Activated CD8-positive, alpha-beta memory T cell treated with anti-CD3 and anti-CD28 coated beads, Interleukin-2, amount 50 U/mL, for 4 hours (primary cell): ENCODE results near the gene SNRPB.

Experiments
- DNase-seq: peaks from one replicate; pipeline ENCODE4 v3.0.0-alpha.2; 2020

The SNRPB gene

GRCh38 chr20:2473516-2473915 is 2.9 kb upstream of the SNRPB start:
- no peak for DNase-seq

- peak; percentile 58 for DNase-seq
Measured at GRCh38 chr20:2469991-2470422, 582 bp downstream of the SNRPB start.

- DNase-seq: no peak
Measured at GRCh38 chr20:2468581-2469407, 1.8 kb downstream of the SNRPB start.

GRCh38 chr20:2467412-2467811 is 3.2 kb downstream of the SNRPB start:
- no peak for DNase-seq

- no peak for DNase-seq
Measured at GRCh38 chr20:2465100-2465499, 5.5 kb downstream of the SNRPB start.

- DNase-seq: no peak
Measured at GRCh38 chr20:2463616-2464365, 6.8 kb downstream of the SNRPB start.

GRCh38 chr20:2462484-2462883 is 8.1 kb downstream of the SNRPB start:
- no peak for DNase-seq

GRCh38 chr20:2460752-2461424 is 9.7 kb downstream of the SNRPB start:
- no peak for DNase-seq

GRCh38 chr20:2459981-2460751 is 10.4 kb downstream of the SNRPB start:
- no peak for DNase-seq

- DNase-seq: no peak
Measured at GRCh38 chr20:2458919-2459499, 11.6 kb downstream of the SNRPB start.

GRCh38 chr20:2455771-2456497 is 14.7 kb downstream of the SNRPB start:
- no peak for DNase-seq

- DNase-seq: no peak
Measured at GRCh38 chr20:2453792-2454191, 16.8 kb downstream of the SNRPB start.

GRCh38 chr20:2451939-2452732 is 18.5 kb downstream of the SNRPB start:
- DNase-seq: peak; percentile 65

- no peak for DNase-seq
Measured at GRCh38 chr20:2451422-2451821, 19.2 kb downstream of the SNRPB start.

GRCh38 chr20:2449386-2449785 is 21.2 kb downstream of the SNRPB start:
- no peak for DNase-seq

- no peak for DNase-seq
Measured at GRCh38 chr20:2446845-2447244, 23.7 kb downstream of the SNRPB start.

- no peak for DNase-seq
Measured at GRCh38 chr20:2431185-2431584, 39.4 kb downstream of the SNRPB start.

- DNase-seq: no peak
Measured at GRCh38 chr20:2430538-2430937, 40.1 kb downstream of the SNRPB start.

GRCh38 chr20:2429051-2429450 is 41.5 kb downstream of the SNRPB start:
- no peak for DNase-seq

GRCh38 chr20:2421247-2421646 is 49.3 kb downstream of the SNRPB start:
- no peak for DNase-seq

GRCh38 chr20:2420510-2420909 is 50.1 kb downstream of the SNRPB start:
- DNase-seq: no peak
